ENCODE data around the gene BCL2L14.
"Not testable (repeated sequence)": the region's sequence is repeated elsewhere in the genome, so short reads cannot be mapped to it uniquely, and the experiment has no call there.

- not testable (repeated sequence) for TF ChIP-seq CTCF, POLR2A (IDR thresholded peaks at IDR 0.05)
Measured at GRCh38 chr12:12110923-12111555, 40.3 kb downstream of the BCL2L14 start.

All from body of pancreas (tissue), 4 donors.